IMR-90 (cell line): ENCODE measurements around the gene SRD5A3. TPM values are rescaled to one million over a fixed set of nuclear protein-coding genes. Genes with fewer than 3 reads are reported as not detected.

Source experiments
- ATAC-seq: fragments of 200-7000 bp; cut with Tn5 transposase; 2 replicates; pipeline ENCODE4 v1.9.1; 2020; ENCODE audit warnings: low read depth, mild to moderate bottlenecking, moderate library complexity
- BruUV-seq: library from RNA; stranded (reverse); fragments of 400-500 nt; replicated peaks from 2 replicates; lab custom pipeline; 2021; lab: Mats Ljungman, UMichigan
- CTCF ChIA-PET: fragments of 300-600 bp; formaldehyde crosslinking; extraction: SDS; loops from one replicate; lab custom pipeline; 2021; ENCODE audit warnings: antibody characterized with exemption; lab: Yijun Ruan, JAX
- POLR2A ChIA-PET: fragments of 300-600 bp; sonication (Branson Sonifier 250); formaldehyde crosslinking; loops from one replicate; lab custom pipeline; 2022; ENCODE audit warnings: antibody characterized with exemption; ENCODE audit not compliant: unreplicated experiment; lab: Charles Lee
- DNase-seq: peaks from one replicate; pipeline ENCODE4 v3.0.0; 2013
- H2AFZ ChIP-seq: replicated peaks from 2 replicates; pipeline ENCODE3; 2013; ENCODE audit warnings: low read length, mild to moderate bottlenecking; ENCODE audit not compliant: poor library complexity
- H2AK5ac ChIP-seq: 2 replicates; pipeline ENCODE4 v1.6.1; 2013; ENCODE audit warnings: low read depth, low read length, inconsistent platforms
- H2AK9ac ChIP-seq: replicated peaks from 2 replicates; pipeline ENCODE3; 2013; ENCODE audit warnings: mild to moderate bottlenecking, low read depth, low read length, moderate library complexity; ENCODE audit not compliant: poor library complexity
- H2BK120ac ChIP-seq: 2 replicates; pipeline ENCODE4 v1.6.1; 2013; ENCODE audit warnings: low read depth, low read length, inconsistent platforms
- H2BK15ac ChIP-seq: 3 replicates; pipeline ENCODE4 v1.6.1; 2013; ENCODE audit warnings: low read depth, low read length, inconsistent platforms
- H2BK20ac ChIP-seq: 2 replicates; pipeline ENCODE4 v1.6.1; 2013; ENCODE audit warnings: low read depth, mild to moderate bottlenecking, inconsistent platforms, low read length, moderate library complexity
- H2BK5ac ChIP-seq: 2 replicates; pipeline ENCODE4 v1.6.1; 2013; ENCODE audit warnings: mild to moderate bottlenecking, low read depth, low read length, inconsistent platforms; ENCODE audit not compliant: poor library complexity, severe bottlenecking
- H3K14ac ChIP-seq: replicated peaks from 2 replicates; pipeline ENCODE4 v1.6.1; 2013; ENCODE audit warnings: low read depth, low read length, inconsistent platforms
- H3K18ac ChIP-seq: 2 replicates; pipeline ENCODE4 v1.6.1; 2013; ENCODE audit warnings: low read depth, low read length, control low read depth
- H3K23ac ChIP-seq: 2 replicates; pipeline ENCODE4 v1.6.1; 2013; ENCODE audit warnings: low read depth, low read length, inconsistent platforms
- H3K27ac ChIP-seq: 2 replicates; pipeline ENCODE4 v1.5.1; 2013; ENCODE audit warnings: mild to moderate bottlenecking, control low read depth, low read length; ENCODE audit not compliant: insufficient read depth
- H3K27me3 ChIP-seq: 2 replicates; pipeline ENCODE4 v1.6.1; 2013; ENCODE audit warnings: low read length; ENCODE audit not compliant: control insufficient read depth, insufficient read depth
- H3K36me3 ChIP-seq: 2 replicates; pipeline ENCODE4 v1.6.1; 2013; ENCODE audit warnings: low read length, mixed read lengths; ENCODE audit not compliant: control insufficient read depth, insufficient read depth
- H3K4ac ChIP-seq: 2 replicates; pipeline ENCODE4 v1.6.1; 2013; ENCODE audit warnings: low read depth, low read length, inconsistent platforms
- H3K4me1 ChIP-seq: 2 replicates; pipeline ENCODE4 v1.6.1; 2013; ENCODE audit warnings: low read length, mixed read lengths; ENCODE audit not compliant: control insufficient read depth, insufficient read depth
- H3K4me2 ChIP-seq: 2 replicates; pipeline ENCODE4 v1.6.1; 2013; ENCODE audit warnings: low read depth, mild to moderate bottlenecking, control low read depth, low read length, moderate library complexity
- H3K4me3 ChIP-seq: 2 replicates; pipeline ENCODE4 v1.5.1; 2013; ENCODE audit warnings: low read depth, mild to moderate bottlenecking, control low read depth, low read length, moderate library complexity; ENCODE audit not compliant: insufficient read depth
- H3K56ac ChIP-seq: 2 replicates; pipeline ENCODE4 v1.6.1; 2013; ENCODE audit warnings: low read length, inconsistent platforms; ENCODE audit not compliant: insufficient read depth; ENCODE audit errors: extremely low read depth
- H3K79me1 ChIP-seq, 2 experiments: 2 replicates each; pipeline ENCODE4 v1.6.1; 2013; ENCODE audit warnings: low read length in 2 of 2, inconsistent platforms in 1 of 2, low read depth in 1 of 2
- H3K9ac ChIP-seq: 2 replicates; pipeline ENCODE4 v1.6.1; 2013; ENCODE audit warnings: low read depth, low read length, control low read depth
- H3K9me1 ChIP-seq: 2 replicates; pipeline ENCODE4 v1.6.1; 2013; ENCODE audit warnings: low read length, inconsistent platforms; ENCODE audit not compliant: insufficient read depth
- H3K9me3 ChIP-seq: 2 replicates; pipeline ENCODE4 v1.6.1; 2013; ENCODE audit warnings: low read length; ENCODE audit not compliant: control insufficient read depth, insufficient read depth
- H4K20me1 ChIP-seq: 2 replicates; pipeline ENCODE4 v1.6.1; 2013; ENCODE audit warnings: low read length, inconsistent platforms; ENCODE audit not compliant: insufficient read depth
- H4K5ac ChIP-seq: 2 replicates; pipeline ENCODE4 v1.6.1; 2013; ENCODE audit warnings: mild to moderate bottlenecking, low read depth, low read length, control low read depth
- H4K8ac ChIP-seq, 2 experiments: 2 replicates each; pipeline ENCODE4 v1.6.1; 2013; ENCODE audit warnings: low read depth in 2 of 2, low read length in 2 of 2, control low read depth in 1 of 2, inconsistent platforms in 1 of 2
- H4K91ac ChIP-seq: 2 replicates; pipeline ENCODE4 v1.6.1; 2013; ENCODE audit warnings: low read depth, low read length, inconsistent platforms; ENCODE audit not compliant: insufficient read depth
- FOS ChIP-seq: fragments of 150-350 bp; IDR thresholded peaks from 2 replicates; pipeline ENCODE4 v1.6.1; 2016; ENCODE audit warnings: low read depth, low read length
- MAFK ChIP-seq: IDR thresholded peaks from 2 replicates; pipeline ENCODE4 v1.6.1; 2012; ENCODE audit warnings: low read depth, low read length, improper control_type of control experiment
- MAZ ChIP-seq: IDR thresholded peaks from 2 replicates; pipeline ENCODE4 v1.6.1; 2012; ENCODE audit warnings: low read depth, mild to moderate bottlenecking, low read length, improper control_type of control experiment, moderate library complexity, borderline replicate concordance
- NFE2L2 ChIP-seq: fragments of 150-350 bp; IDR thresholded peaks from 2 replicates; pipeline ENCODE4 v1.6.1; 2016; ENCODE audit warnings: low read depth, mild to moderate bottlenecking, low read length
- RAD21 ChIP-seq: IDR thresholded peaks from 2 replicates; pipeline ENCODE4 v1.6.1; 2012; ENCODE audit warnings: low read length, improper control_type of control experiment
- RCOR1 ChIP-seq: IDR thresholded peaks from 2 replicates; pipeline ENCODE4 v1.6.1; 2012; ENCODE audit warnings: mild to moderate bottlenecking, low read length, improper control_type of control experiment; ENCODE audit not compliant: insufficient replicate concordance
- WGBS, 2 experiments: methylation state at CpG; one replicate each; pipeline versions ENCODE4 v1.1.5 to v1.1.7; 2013; ENCODE audit warnings: missing lambda C conversion rate in 2 of 2; ENCODE audit not compliant: insufficient read length in 1 of 2; ENCODE audit errors: extremely low coverage in 2 of 2; 5-methylcytosine and 5-hydroxymethylcytosine counted together
- dilution Hi-C: fragments of 300-500 bp; cut with HindIII; formaldehyde crosslinking; loops from one replicate; pipeline ENCODE4 v1.14.3; 2018; ENCODE audit warnings: low sequenced_read_pairs; ENCODE audit not compliant: unreplicated experiment
- in situ Hi-C: fragments of 300-500 bp; cut with MboI; formaldehyde crosslinking; loops from 3 replicates; pipeline ENCODE4 v1.14.3; 2019; ENCODE audit warnings: low sequenced_read_pairs, inconsistent platforms, mixed read lengths
- intact Hi-C: fragments of 100-400 bp; cut with micrococcal nuclease; formaldehyde crosslinking; loops from 2 replicates; pipeline ENCODE4 v1.10.0; 2022
- polyA plus RNA-seq, 3 experiments: library from polyadenylated mRNA; depleted of rRNA; stranded (reverse); fragments of >200 nt; gene quantifications; 2 replicates each; pipeline ENCODE4 v1.2.3, GENCODE V29; 2012; ENCODE audit warnings: low replicate concordance in 1 of 3
- total RNA-seq: library from RNA; depleted of rRNA; stranded (reverse); fragments of >200 nt; gene quantifications from 2 replicates; pipeline ENCODE4 v1.2.3, GENCODE V29; 2012
- TF ChIP-seq, protein P1 (sequence below): fragments of 150-350 bp; IDR thresholded peaks from 2 replicates; pipeline ENCODE4 v1.6.1; 2017; ENCODE audit warnings: mild to moderate bottlenecking, antibody characterized with exemption, low read length, low read depth

SRD5A3 gene
- total and polyA plus RNA-seq, 2 of the 4 experiments (the other 2 are of a cell fraction), result 5.6 to 6.8 TPM

DNA sequence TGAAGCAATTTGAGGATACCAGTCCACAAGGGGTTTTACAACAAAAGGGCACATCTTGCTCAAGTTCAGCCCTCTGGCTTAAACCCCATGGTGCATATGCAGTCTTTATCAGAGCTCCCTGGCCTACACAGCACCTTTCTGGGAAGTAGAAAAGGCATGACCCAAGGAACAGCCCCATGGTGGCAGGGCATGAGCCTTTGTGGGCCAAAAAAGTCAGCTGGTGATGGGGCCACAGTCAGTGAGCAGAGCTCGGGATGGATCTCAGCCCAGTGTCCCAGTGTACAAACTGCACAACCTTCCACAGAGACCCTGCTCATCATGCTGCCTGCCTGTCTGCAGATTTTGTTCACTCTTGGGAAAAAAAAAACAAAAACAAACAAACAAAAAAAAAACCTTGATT is 27.4 kb downstream of the SRD5A3 start:
- Histone ChIP-seq H3K27ac (no peak overlapping the region), H2BK15ac (no peak overlapping the region), H2AK9ac (no peak overlapping the region), H2AFZ (no peak overlapping the region), H3K4me1 (0 out of 2 replicates have a peak, but pooled peaks cover 1% of the 10 kb centered on the region), H4K8ac (no peak overlapping the region), H2BK120ac (no peak overlapping the region), H3K4me2 (no peak overlapping the region), H2BK5ac (no peak overlapping the region), H3K9me1 (no peaks in the 10 kb centered on the region), H3K27me3 (no peaks in the 10 kb centered on the region), H4K91ac (no peak overlapping the region), H3K36me3 (no peaks in the 10 kb centered on the region), H3K18ac (no peak overlapping the region), H3K9me3 (no peaks in the 10 kb centered on the region), H2BK20ac (no peak overlapping the region), H4K20me1 (no peaks in the 10 kb centered on the region), H3K9ac (no peak overlapping the region), H3K23ac (no peak overlapping the region), H4K5ac (no peak overlapping the region), H3K79me1 (no peaks in the 10 kb centered on the region; a peak in 1 of 4 replicates), H3K14ac (no peak overlapping the region), H3K4me3 (no peak overlapping the region), H3K56ac (no peak overlapping the region), H2AK5ac (no peak overlapping the region), H3K4ac (no peak overlapping the region)
- ChIA-PET POLR2A (interaction anchor here (0.6 kb wide), 1 partner anchor 938 kb away, joined by 5 read pairs; no protein-coding TSS in a partner anchor), CTCF (no interaction called here)
- ATAC-seq (no peak), DNase-seq (no peak)
- dilution Hi-C loops (no loop called here), in situ Hi-C loops (no loop called here), intact Hi-C loops (no loop called here)
- no CpG with 5 or more reads among the region's 1 CpG for WGBS, 2 experiments
- TF ChIP-seq MAFK (no peak), NFE2L2 (no peak), RCOR1 (no peak), RAD21 (no peak), MAZ (no peak), FOS (no peak)
- TF ChIP-seq, protein P1, sequence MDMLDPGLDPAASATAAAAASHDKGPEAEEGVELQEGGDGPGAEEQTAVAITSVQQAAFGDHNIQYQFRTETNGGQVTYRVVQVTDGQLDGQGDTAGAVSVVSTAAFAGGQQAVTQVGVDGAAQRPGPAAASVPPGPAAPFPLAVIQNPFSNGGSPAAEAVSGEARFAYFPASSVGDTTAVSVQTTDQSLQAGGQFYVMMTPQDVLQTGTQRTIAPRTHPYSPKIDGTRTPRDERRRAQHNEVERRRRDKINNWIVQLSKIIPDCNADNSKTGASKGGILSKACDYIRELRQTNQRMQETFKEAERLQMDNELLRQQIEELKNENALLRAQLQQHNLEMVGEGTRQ, result no peak
- no TSS peak for BruUV-seq
